Measurements from ENCODE around the gene NEU3. TPM values are rescaled to one million over a fixed set of nuclear protein-coding genes. Genes with fewer than 3 reads are reported as not detected.

NEU3 gene
- total RNA-seq, 1 donor from 2014 or later: 8.7 TPM

DNA sequence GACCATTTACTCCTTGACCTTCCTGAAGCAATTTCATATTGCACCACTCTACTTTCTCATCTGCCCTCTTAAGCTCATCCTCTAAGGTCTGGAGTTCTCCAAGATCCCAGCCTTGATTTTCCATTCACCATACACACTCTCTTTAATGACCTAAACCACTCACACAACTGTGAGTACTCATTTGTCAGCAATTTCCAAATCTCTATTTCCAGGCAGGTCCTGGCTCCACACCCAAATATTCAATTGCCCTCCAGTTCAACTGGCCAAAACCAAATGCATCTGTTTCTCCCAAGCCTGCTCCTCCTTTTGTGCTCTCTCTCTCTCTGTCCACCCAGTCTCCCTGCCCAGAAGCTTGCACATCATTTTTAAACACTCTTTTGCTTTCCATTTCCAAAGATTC, 39.6 kb downstream of the NEU3 start:
- TF ChIP-seq, protein P1, sequence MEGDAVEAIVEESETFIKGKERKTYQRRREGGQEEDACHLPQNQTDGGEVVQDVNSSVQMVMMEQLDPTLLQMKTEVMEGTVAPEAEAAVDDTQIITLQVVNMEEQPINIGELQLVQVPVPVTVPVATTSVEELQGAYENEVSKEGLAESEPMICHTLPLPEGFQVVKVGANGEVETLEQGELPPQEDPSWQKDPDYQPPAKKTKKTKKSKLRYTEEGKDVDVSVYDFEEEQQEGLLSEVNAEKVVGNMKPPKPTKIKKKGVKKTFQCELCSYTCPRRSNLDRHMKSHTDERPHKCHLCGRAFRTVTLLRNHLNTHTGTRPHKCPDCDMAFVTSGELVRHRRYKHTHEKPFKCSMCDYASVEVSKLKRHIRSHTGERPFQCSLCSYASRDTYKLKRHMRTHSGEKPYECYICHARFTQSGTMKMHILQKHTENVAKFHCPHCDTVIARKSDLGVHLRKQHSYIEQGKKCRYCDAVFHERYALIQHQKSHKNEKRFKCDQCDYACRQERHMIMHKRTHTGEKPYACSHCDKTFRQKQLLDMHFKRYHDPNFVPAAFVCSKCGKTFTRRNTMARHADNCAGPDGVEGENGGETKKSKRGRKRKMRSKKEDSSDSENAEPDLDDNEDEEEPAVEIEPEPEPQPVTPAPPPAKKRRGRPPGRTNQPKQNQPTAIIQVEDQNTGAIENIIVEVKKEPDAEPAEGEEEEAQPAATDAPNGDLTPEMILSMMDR (IDR thresholded peaks at IDR 0.05; ENCODE audit: insufficient read depth, low read length, severe bottlenecking): no peak
- H3K4me3 ChIP-seq (ENCODE audit: low read depth, low read length): no peak overlapping the region
- H3K36me3 ChIP-seq (ENCODE audit: control insufficient read depth, insufficient read depth, low read length): no peaks in the 10 kb centered on the region
- DNase-seq (ENCODE audit: low read depth) (no peak), FAIRE-seq (no peak)
- no peaks in the 10 kb centered on the region for H3K27me3 ChIP-seq (ENCODE audit: control insufficient read depth, insufficient read depth, low read length)

DNA sequence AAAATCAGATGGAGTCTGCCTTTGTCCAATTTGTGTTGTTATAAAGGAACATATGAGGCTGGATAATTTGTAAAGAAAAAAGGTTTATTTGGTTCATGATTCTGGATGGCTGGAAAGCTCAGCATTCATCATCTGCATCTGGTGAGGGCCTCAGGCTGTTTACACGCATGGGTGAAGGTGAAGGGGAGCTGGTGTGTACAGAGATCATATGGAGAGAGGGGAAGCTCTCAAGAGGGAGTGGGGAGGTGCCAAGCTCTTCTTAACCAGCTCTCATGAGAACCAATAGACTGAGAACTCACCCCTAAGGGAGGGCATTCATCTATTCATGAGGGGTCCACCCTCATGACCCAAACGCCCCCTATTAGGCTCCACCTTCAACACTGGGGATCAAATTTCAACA, 40.0 kb downstream of the NEU3 start:
- Histone ChIP-seq H3K27me3 (ENCODE audit: control insufficient read depth, insufficient read depth, low read length) (no peaks in the 10 kb centered on the region), H3K4me3 (ENCODE audit: low read depth, low read length) (no peak overlapping the region), H3K36me3 (ENCODE audit: control insufficient read depth, insufficient read depth, low read length) (no peaks in the 10 kb centered on the region)
- DNase-seq (ENCODE audit: low read depth): no peak
- FAIRE-seq: no peak
- TF ChIP-seq, protein P1 (IDR thresholded peaks at IDR 0.05; ENCODE audit: insufficient read depth, low read length, severe bottlenecking): no peak

DNA sequence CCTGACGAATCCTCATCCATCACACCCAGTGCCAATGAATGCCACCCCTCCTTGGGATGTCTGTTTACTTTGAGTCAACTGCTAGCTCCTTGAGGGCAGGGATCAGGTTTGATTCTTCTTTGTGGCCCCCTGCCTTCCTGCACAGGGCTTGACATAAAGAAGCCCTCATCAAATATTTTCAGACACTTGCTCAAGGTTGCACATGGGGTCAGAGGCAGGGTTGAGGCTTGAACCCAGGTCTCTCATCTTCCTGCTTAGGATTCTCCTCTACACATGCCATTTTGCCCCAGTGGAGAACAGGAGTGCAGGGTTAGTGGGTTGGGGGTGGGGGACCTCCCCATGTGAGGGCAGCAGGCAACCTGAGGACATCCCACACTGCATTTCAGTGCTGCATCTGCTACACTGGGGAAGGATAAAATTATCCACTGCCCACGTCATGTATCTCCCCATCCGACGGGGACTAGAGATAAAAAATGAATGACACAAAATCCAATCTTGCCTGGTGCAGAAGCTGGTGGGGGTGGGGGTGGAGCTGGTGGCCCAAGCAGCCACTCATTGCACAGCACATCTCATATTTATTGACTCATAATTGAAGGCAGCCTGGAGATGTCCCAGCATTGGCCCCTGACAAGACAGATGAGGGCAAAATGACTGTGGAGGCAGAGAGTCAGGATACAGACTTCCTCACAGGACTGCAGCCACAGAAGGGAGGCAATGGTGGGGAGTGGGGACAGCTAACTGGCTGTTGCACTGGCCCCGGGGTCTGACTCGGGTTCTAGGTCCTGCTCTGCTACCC, 41.3 kb downstream of the NEU3 start:
- no peaks in the 10 kb centered on the region for H3K36me3 ChIP-seq (ENCODE audit: control insufficient read depth, insufficient read depth, low read length)
- TF ChIP-seq, protein P1 (IDR thresholded peaks at IDR 0.05; ENCODE audit: insufficient read depth, low read length, severe bottlenecking): no peak
- no peak overlapping the region for H3K4me3 ChIP-seq (ENCODE audit: low read depth, low read length)
- FAIRE-seq (no peak), DNase-seq (ENCODE audit: low read depth) (no peak)
- H3K27me3 ChIP-seq (ENCODE audit: control insufficient read depth, insufficient read depth, low read length): no peaks in the 10 kb centered on the region

DNA sequence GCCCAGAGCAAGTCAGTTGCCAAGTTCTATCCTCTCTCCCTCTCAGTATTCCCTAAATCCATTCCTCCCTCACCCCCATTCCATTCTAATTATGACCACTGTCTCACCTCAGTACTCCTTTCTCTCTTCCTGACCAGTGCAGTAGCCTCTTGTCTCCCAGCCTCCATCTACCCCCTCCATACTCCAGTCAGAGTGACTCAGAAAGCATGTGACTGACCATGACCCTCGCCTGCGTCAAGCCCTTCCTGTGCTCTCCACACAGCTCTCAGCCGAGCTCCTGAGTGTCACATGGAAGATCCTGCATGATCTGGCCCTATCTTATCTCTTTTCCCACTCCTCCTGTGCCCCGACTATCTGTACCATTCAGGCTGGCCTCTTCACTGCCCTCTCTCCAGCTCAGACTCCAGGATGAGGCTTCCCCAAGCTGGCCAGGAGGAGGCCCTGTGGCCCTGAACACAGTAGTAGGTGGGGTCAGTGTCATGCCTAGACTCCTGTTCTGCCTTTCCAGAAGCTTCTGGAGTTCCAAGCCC, 42.6 kb downstream of the NEU3 start:
- TF ChIP-seq, protein P1 (IDR thresholded peaks at IDR 0.05; ENCODE audit: insufficient read depth, low read length, severe bottlenecking): no peak
- DNase-seq (ENCODE audit: low read depth) (peak; percentile 75), FAIRE-seq (no peak)
- Histone ChIP-seq H3K4me3 (ENCODE audit: low read depth, low read length) (no peak overlapping the region), H3K27me3 (ENCODE audit: control insufficient read depth, insufficient read depth, low read length) (no peaks in the 10 kb centered on the region), H3K36me3 (ENCODE audit: control insufficient read depth, insufficient read depth, low read length) (no peaks in the 10 kb centered on the region)

DNA sequence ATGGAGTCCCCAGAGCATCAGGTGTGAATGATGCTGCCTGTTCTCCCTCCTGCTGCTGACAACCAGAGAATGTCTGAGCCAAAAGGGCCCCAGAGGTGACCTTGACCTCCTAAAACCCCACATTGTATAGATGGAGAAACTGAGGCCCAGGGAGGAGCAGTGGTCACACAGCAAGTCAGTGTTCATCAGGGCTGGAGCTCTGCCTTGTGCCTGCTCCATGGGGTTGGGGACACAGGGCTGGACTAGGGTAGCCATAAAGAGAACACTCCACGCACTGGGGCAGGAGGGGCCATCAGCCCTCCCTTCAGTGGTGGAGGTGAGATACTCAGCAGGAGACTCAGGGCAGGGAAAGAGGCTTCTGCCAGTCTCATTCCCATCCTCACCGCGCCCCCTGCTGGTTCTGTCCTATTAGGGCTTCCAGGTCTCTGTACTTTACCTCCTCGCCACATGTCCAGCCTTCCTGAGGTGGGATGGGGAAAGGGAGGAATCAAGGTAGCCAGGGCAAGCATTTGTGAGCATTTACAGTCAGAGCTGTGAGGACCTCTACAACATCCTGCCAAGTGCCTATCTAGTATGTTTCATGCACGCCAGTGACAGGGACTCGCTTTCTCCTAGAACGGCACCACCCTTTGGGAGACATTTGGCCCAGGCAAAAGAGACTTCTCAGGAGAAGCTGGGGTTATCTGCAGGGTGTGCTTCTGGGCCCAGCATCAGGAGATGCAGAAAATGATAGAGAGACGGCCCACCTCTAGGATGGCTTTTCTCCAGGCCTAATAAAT, 43.2 kb downstream of the NEU3 start:
- TF ChIP-seq, protein P1 (IDR thresholded peaks at IDR 0.05; ENCODE audit: insufficient read depth, low read length, severe bottlenecking): peak; percentile 89
- FAIRE-seq (no peak), DNase-seq (ENCODE audit: low read depth) (peak; percentile 51)
- no peak overlapping the region for H3K4me3 ChIP-seq (ENCODE audit: low read depth, low read length)
- H3K36me3 ChIP-seq (ENCODE audit: control insufficient read depth, insufficient read depth, low read length): no peaks in the 10 kb centered on the region
- H3K27me3 ChIP-seq (ENCODE audit: control insufficient read depth, insufficient read depth, low read length): no peaks in the 10 kb centered on the region
